B cell (primary cell): ENCODE measurements around the gene CEP85. TPM values are rescaled to one million over a fixed set of nuclear protein-coding genes. Genes with fewer than 3 reads are reported as not detected.

Experiments used
- ATAC-seq: fragments of 200-7000 bp; cut with Tn5 transposase; one replicate; pipeline ENCODE4 v1.10.0; 2021; ENCODE audit warnings: low read depth, mild to moderate bottlenecking, moderate number of reproducible peaks, moderate library complexity
- CTCF ChIA-PET: fragments of 350-600 bp; sonication (Branson Sonifier 250); formaldehyde crosslinking; loops from one replicate; lab custom pipeline; 2021; ENCODE audit warnings: antibody characterized with exemption, inconsistent platforms; lab: Charles Lee
- POLR2A ChIA-PET: fragments of 350-600 bp; sonication (Branson Sonifier 250); formaldehyde crosslinking; loops from one replicate; lab custom pipeline; 2021; ENCODE audit warnings: antibody characterized with exemption; lab: Charles Lee
- DNase-seq: peaks from one replicate; pipeline ENCODE4 v3.0.0; 2013
- H2AFZ ChIP-seq: 2 replicates; pipeline ENCODE4 v1.6.1; 2012; ENCODE audit warnings: mild to moderate bottlenecking, low read depth, low read length; ENCODE audit not compliant: insufficient read depth, poor library complexity, severe bottlenecking
- H3K27ac ChIP-seq, 2 donors: 1 replicate in 1 of 2; 2 replicates in 1 of 2; pipeline ENCODE4 v1.5.1; 2012 to 2013; ENCODE audit warnings: low read length in 2 of 2, mild to moderate bottlenecking in 2 of 2, moderate library complexity in 1 of 2
- H3K27me3 ChIP-seq, 4 experiments: fragments of 200-600 bp in 1 of 4; sonication (generic) in 1 of 4; replicated peaks in 1 of 4; 1 replicate in 2 of 4; 2 replicates in 2 of 4; pipeline versions ENCODE4 v1.6.1 to v1.7.0; 2013 to 2016; ENCODE audit warnings: low read length in 3 of 4, mild to moderate bottlenecking in 2 of 4, mixed read lengths in 1 of 4, moderate library complexity in 1 of 4; ENCODE audit not compliant: insufficient read depth in 4 of 4, control insufficient read depth in 3 of 4; ENCODE audit errors: control extremely low read depth in 1 of 4
- H3K36me3 ChIP-seq, 2 experiments: replicated peaks in 1 of 2; 1 replicate in 1 of 2; 2 replicates in 1 of 2; pipeline versions ENCODE4 v1.6.1 to v1.7.1; 2013; ENCODE audit warnings: low read length in 1 of 2; ENCODE audit not compliant: insufficient read depth in 2 of 2, control insufficient read depth in 1 of 2; ENCODE audit errors: control extremely low read depth in 1 of 2, extremely low read depth in 1 of 2
- H3K4me1 ChIP-seq, 2 donors: fragments of 200-600 bp in 1 of 2; sonication (generic) in 1 of 2; 1 replicate in 1 of 2; 2 replicates in 1 of 2; pipeline versions ENCODE4 v1.5.1 to v1.6.1; 2013 to 2017; ENCODE audit warnings: low read length in 2 of 2; ENCODE audit not compliant: control insufficient read depth in 2 of 2, insufficient read depth in 2 of 2
- H3K4me2 ChIP-seq: replicated peaks from 2 replicates; pipeline ENCODE3; 2012; ENCODE audit warnings: mild to moderate bottlenecking, low read depth, low read length; ENCODE audit not compliant: poor library complexity, severe bottlenecking
- H3K4me3 ChIP-seq, 5 experiments: fragments of 200-600 bp in 1 of 5; sonication (generic) in 1 of 5; 1 replicate in 3 of 5; 2 replicates in 2 of 5; pipeline versions ENCODE4 v1.5.1 to v1.7.0; 2011 to 2016; ENCODE audit warnings: low read length in 4 of 5, mild to moderate bottlenecking in 4 of 5, low read depth in 2 of 5, control low read depth in 1 of 5, moderate library complexity in 1 of 5; ENCODE audit not compliant: insufficient read depth in 1 of 5; ENCODE audit errors: control extremely low read depth in 1 of 5, extremely low read depth in 1 of 5
- H3K79me2 ChIP-seq: fragments of 200-600 bp; sonication (generic); one replicate; pipeline ENCODE4 v1.6.0; 2016; ENCODE audit warnings: low read length; ENCODE audit not compliant: control insufficient read depth, insufficient read depth
- H3K9ac ChIP-seq: fragments of 200-600 bp; sonication (generic); 2 replicates; pipeline ENCODE4 v1.6.1; 2017; ENCODE audit warnings: mild to moderate bottlenecking, low read length, moderate library complexity
- H3K9me3 ChIP-seq, 3 donors: one replicate each; pipeline versions ENCODE4 v1.6.1 to v1.7.1; 2013; ENCODE audit warnings: low read length in 2 of 3; ENCODE audit not compliant: control insufficient read depth in 2 of 3, insufficient read depth in 1 of 3; ENCODE audit errors: control extremely low read depth in 1 of 3
- H4K20me1 ChIP-seq: 2 replicates; pipeline ENCODE4 v1.6.0; 2012; ENCODE audit warnings: mild to moderate bottlenecking, low read length; ENCODE audit not compliant: insufficient read depth, control insufficient read depth, poor library complexity, severe bottlenecking
- H3K27ac Mint-ChIP-seq: one replicate; pipeline ENCODE4 v1.8.0; 2021; ENCODE audit warnings: mixed read lengths
- H3K27me3 Mint-ChIP-seq: one replicate; pipeline ENCODE4 v1.8.0; 2021; ENCODE audit warnings: mixed read lengths
- H3K4me1 Mint-ChIP-seq: one replicate; pipeline ENCODE4 v1.8.0; 2021; ENCODE audit warnings: mixed read lengths
- H3K4me3 Mint-ChIP-seq: one replicate; pipeline ENCODE4 v1.8.0; 2021; ENCODE audit warnings: mixed read lengths
- H3K9me3 Mint-ChIP-seq: one replicate; pipeline ENCODE4 v1.8.0; 2022; ENCODE audit warnings: mixed read lengths; ENCODE audit not compliant: insufficient read depth
- CTCF ChIP-seq: fragments of 200-600 bp; IDR thresholded peaks from one replicate; pipeline ENCODE4 v1.8.0; 2022; ENCODE audit warnings: antibody characterized with exemption, mild to moderate bottlenecking
- EZH2 ChIP-seq: IDR thresholded peaks from 2 replicates; pipeline ENCODE4 v1.6.1; 2012; ENCODE audit warnings: borderline replicate concordance, low read depth, mild to moderate bottlenecking, moderate library complexity, low read length; ENCODE audit not compliant: insufficient read depth, poor library complexity, severe bottlenecking
- WGBS: methylation state at CpG from one replicate; pipeline ENCODE4 v1.1.5; 2013; ENCODE audit warnings: missing lambda C conversion rate; ENCODE audit not compliant: insufficient coverage; 5-methylcytosine and 5-hydroxymethylcytosine counted together
- intact Hi-C: fragments of 100-400 bp; cut with micrococcal nuclease; formaldehyde crosslinking; loops from one replicate; pipeline ENCODE4 v1.10.0; 2022
- polyA plus RNA-seq: library from polyadenylated mRNA; depleted of rRNA; stranded (reverse); fragments of >200 nt; gene quantifications from 2 replicates; pipeline ENCODE4 v1.2.3, GENCODE V29; 2012
- total RNA-seq, 2 donors: library from RNA; stranded (reverse); fragments of 120-200 nt in 1 of 2; gene quantifications; 1 replicate in 1 of 2; 2 replicates in 1 of 2; pipeline versions ENCODE4 v1.2.3 to v1.2.4, GENCODE V29; 2013 to 2022

The CEP85 gene
- total and polyA plus RNA-seq, 2 donors (not counting 1 experiment from before 2014, with no cell fraction given), result 16.2 to 16.3 TPM

GRCh38 chr1:26300578-26301275, 66.7 kb downstream of the CEP85 start:
- Histone ChIP-seq H3K4me2 (peak overlapping the region; percentile 17), H3K27ac (no peak overlapping the region), H3K4me1 (peaks cover 22 to 30% of the 10 kb centered on the region in 2 donors), H3K4me3 (no peak overlapping the region), H3K36me3 (peaks cover 0 to 5% of the 10 kb centered on the region in 2 experiments), H3K9ac (no peak overlapping the region), H3K79me2 (peaks cover 63% of the 10 kb centered on the region), H3K27me3 (no peaks in the 10 kb centered on the region), H4K20me1 (no peaks in the 10 kb centered on the region), H3K9me3 (no peaks in the 10 kb centered on the region), H2AFZ (no peak overlapping the region)
- H3K27ac Mint-ChIP-seq, result peak overlapping the region; percentile 72
- ATAC-seq (no peak), DNase-seq (no peak)
- CTCF ChIA-PET, result interaction anchor here (0.6 to 3.2 kb wide), 4 partner anchors 12 to 25 kb away, joined by 3 to 19 read pairs (median 3); no protein-coding TSS in a partner anchor
- peaks cover 34% of the 10 kb centered on the region for H3K4me1 Mint-ChIP-seq
- intact Hi-C loops, result no loop called here
- H3K4me3 Mint-ChIP-seq, result no peak overlapping the region
- H3K9me3 Mint-ChIP-seq, result no peaks in the 10 kb centered on the region
- 89% methylated on average over 11 of the region's 11 CpGs for WGBS
- POLR2A ChIA-PET, result interaction anchor here (1.0 to 3.0 kb wide), 4 partner anchors 10 to 17 kb away, joined by 4 to 21 read pairs (median 8); partner anchors contain the start of gene CD52
- H3K27me3 Mint-ChIP-seq, result no peaks in the 10 kb centered on the region
- no peak for TF ChIP-seq EZH2
- TF ChIP-seq CTCF, result no peak
